ENCODE results near the gene ME2. TPM values are rescaled to one million over a fixed set of nuclear protein-coding genes. Genes with fewer than 3 reads are reported as not detected.

The ME2 gene
- total RNA-seq, 1 experiment from 2014 or later: 49.0 TPM

DNA sequence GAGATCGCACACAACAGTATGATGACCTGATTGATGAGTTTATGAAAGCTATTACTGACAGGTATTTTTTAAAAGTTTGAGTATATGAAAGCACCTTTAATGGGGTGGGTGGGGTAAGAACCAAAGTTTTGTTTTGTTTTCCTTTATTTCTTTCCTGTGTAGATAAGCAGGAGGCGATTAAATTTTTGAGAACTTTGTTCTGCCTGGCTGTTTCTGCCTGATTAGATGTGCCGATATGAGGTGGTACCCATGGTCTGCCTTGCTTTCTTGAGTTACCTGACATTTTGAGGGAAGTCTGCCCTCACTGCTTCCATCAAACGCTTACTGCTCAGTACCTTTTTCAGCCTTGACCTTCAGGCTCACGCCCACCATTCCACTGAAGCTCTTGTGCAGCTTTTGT lies 39.2 kb downstream of the ME2 start (continued):
- TF ChIP-seq FOSL1 (IDR thresholded peaks at IDR 0.05; ENCODE audit: low read depth): no peak
- TF ChIP-seq, protein P1, sequence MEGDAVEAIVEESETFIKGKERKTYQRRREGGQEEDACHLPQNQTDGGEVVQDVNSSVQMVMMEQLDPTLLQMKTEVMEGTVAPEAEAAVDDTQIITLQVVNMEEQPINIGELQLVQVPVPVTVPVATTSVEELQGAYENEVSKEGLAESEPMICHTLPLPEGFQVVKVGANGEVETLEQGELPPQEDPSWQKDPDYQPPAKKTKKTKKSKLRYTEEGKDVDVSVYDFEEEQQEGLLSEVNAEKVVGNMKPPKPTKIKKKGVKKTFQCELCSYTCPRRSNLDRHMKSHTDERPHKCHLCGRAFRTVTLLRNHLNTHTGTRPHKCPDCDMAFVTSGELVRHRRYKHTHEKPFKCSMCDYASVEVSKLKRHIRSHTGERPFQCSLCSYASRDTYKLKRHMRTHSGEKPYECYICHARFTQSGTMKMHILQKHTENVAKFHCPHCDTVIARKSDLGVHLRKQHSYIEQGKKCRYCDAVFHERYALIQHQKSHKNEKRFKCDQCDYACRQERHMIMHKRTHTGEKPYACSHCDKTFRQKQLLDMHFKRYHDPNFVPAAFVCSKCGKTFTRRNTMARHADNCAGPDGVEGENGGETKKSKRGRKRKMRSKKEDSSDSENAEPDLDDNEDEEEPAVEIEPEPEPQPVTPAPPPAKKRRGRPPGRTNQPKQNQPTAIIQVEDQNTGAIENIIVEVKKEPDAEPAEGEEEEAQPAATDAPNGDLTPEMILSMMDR (IDR thresholded peaks at IDR 0.05 in 2 of 3, conservative IDR thresholded peaks at IDR 0.05 in 1 of 3; ENCODE audit: borderline replicate concordance in 1 of 3, insufficient read depth in 1 of 3, low read depth in 2 of 3, low read length in 2 of 3): no peak
- TF ChIP-seq TCF7L2 (IDR thresholded peaks at IDR 0.05; ENCODE audit: borderline replicate concordance, extremely low read depth, insufficient read depth, insufficient read length): no peak
- TF ChIP-seq, protein P2, sequence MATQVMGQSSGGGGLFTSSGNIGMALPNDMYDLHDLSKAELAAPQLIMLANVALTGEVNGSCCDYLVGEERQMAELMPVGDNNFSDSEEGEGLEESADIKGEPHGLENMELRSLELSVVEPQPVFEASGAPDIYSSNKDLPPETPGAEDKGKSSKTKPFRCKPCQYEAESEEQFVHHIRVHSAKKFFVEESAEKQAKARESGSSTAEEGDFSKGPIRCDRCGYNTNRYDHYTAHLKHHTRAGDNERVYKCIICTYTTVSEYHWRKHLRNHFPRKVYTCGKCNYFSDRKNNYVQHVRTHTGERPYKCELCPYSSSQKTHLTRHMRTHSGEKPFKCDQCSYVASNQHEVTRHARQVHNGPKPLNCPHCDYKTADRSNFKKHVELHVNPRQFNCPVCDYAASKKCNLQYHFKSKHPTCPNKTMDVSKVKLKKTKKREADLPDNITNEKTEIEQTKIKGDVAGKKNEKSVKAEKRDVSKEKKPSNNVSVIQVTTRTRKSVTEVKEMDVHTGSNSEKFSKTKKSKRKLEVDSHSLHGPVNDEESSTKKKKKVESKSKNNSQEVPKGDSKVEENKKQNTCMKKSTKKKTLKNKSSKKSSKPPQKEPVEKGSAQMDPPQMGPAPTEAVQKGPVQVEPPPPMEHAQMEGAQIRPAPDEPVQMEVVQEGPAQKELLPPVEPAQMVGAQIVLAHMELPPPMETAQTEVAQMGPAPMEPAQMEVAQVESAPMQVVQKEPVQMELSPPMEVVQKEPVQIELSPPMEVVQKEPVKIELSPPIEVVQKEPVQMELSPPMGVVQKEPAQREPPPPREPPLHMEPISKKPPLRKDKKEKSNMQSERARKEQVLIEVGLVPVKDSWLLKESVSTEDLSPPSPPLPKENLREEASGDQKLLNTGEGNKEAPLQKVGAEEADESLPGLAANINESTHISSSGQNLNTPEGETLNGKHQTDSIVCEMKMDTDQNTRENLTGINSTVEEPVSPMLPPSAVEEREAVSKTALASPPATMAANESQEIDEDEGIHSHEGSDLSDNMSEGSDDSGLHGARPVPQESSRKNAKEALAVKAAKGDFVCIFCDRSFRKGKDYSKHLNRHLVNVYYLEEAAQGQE (IDR thresholded peaks at IDR 0.05; ENCODE audit: low read depth): no peak

DNA sequence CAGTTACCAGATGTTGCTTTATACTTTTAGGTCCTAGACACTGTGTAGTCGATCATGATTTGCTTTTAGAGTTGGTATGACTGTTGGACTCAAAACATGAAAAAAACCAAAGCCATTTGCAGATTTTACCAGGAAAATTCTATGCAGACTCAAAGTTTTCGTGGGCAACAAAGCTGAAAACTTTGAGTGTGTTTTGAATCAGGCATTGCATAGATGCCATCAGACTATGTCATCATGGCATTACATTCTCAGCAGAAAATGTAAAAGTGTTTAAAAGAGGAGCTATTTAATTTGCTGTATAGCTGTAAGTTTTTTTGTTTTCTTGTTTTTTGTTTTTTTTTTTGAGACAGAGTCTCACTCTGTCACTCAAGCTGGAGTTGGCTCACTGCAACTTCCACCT lies 45.5 kb downstream of the ME2 start:
- POLR2A ChIA-PET: no interaction called here
- no peak overlapping the region for H3K4me2 ChIP-seq (ENCODE audit: low read length)
- no TSS peak for BruUV-seq (replicated peaks)

More for the DNA sequence above, 45.5 kb downstream of the ME2 start:
- TF ChIP-seq YY1 (IDR thresholded peaks at IDR 0.05; ENCODE audit: extremely low read depth, insufficient replicate concordance, low read depth, low read length) (no peak), JUND (IDR thresholded peaks at IDR 0.05) (no peak), ZNF274 (IDR thresholded peaks at IDR 0.05; ENCODE audit: low read depth, low read length) (no peak), SIN3A (IDR thresholded peaks at IDR 0.05; ENCODE audit: low read depth) (no peak), EZH2 (IDR thresholded peaks at IDR 0.05) (no peak)
- TF ChIP-seq, protein P3, sequence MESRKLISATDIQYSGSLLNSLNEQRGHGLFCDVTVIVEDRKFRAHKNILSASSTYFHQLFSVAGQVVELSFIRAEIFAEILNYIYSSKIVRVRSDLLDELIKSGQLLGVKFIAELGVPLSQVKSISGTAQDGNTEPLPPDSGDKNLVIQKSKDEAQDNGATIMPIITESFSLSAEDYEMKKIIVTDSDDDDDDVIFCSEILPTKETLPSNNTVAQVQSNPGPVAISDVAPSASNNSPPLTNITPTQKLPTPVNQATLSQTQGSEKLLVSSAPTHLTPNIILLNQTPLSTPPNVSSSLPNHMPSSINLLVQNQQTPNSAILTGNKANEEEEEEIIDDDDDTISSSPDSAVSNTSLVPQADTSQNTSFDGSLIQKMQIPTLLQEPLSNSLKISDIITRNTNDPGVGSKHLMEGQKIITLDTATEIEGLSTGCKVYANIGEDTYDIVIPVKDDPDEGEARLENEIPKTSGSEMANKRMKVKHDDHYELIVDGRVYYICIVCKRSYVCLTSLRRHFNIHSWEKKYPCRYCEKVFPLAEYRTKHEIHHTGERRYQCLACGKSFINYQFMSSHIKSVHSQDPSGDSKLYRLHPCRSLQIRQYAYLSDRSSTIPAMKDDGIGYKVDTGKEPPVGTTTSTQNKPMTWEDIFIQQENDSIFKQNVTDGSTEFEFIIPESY (IDR thresholded peaks at IDR 0.05; ENCODE audit: extremely low read depth, insufficient replicate concordance, low read length): no peak
- intact Hi-C loops (cut with micrococcal nuclease): no loop called here
- no peaks in the 10 kb centered on the region for H3K9me3 ChIP-seq (ENCODE audit: control insufficient read depth in 1 of 2, insufficient read depth in 1 of 2, low read depth in 1 of 2, low read length in 2 of 2)
- RAD21 ChIA-PET (ENCODE audit: low non-redundant PET in 1 of 2, low total read pairs in 2 of 2, uncharacterized antibody in 2 of 2, unreplicated experiment in 2 of 2): no interaction called here
- CTCF ChIA-PET: no interaction called here
- no peak overlapping the region for H2AFZ ChIP-seq (ENCODE audit: low read depth, low read length, poor library complexity, severe bottlenecking)
- no peaks in the 10 kb centered on the region for H3K27me3 ChIP-seq (ENCODE audit: insufficient read depth, low read length)
- no peaks in the 10 kb centered on the region for H3K9me2 ChIP-seq (ENCODE audit: insufficient read depth)
- no peaks in the 10 kb centered on the region for H4K20me1 ChIP-seq (ENCODE audit: insufficient read depth)
- no peak overlapping the region for H3K4me3 ChIP-seq (replicated peaks in 1 of 2; ENCODE audit: low read depth in 1 of 2, low read length in 2 of 2)
- ATAC-seq: no peak
- no peak for DNase-seq (ENCODE audit: low read depth, low spot score)
- no peaks in the 10 kb centered on the region for H3K79me2 ChIP-seq (ENCODE audit: insufficient read depth, low read length)
- peaks cover 10 to 15% of the 10 kb centered on the region in 2 experiments; a peak in 3 of 4 replicates for H3K36me3 ChIP-seq (ENCODE audit: control insufficient read depth in 1 of 2, insufficient read depth in 2 of 2, low read length in 2 of 2)
- H3K4me1 ChIP-seq (ENCODE audit: control insufficient read depth in 1 of 2, insufficient read depth in 2 of 2, low read length in 2 of 2): no peaks in the 10 kb centered on the region
- H3K9ac ChIP-seq (ENCODE audit: low read length): no peak overlapping the region
- H3K27ac ChIP-seq (ENCODE audit: low read depth, low read length): no peak overlapping the region

Measured in HCT116 (cell line).